Ishikawa (cell line): ENCODE data around the gene ECPAS.

ENCODE experiments used
- CEBPB ChIP-seq: IDR thresholded peaks from 2 replicates; pipeline ENCODE4 v1.6.1; 2012
- EGR1 ChIP-seq: IDR thresholded peaks from 2 replicates; pipeline ENCODE4 v1.6.1; 2012
- EP300 ChIP-seq: IDR thresholded peaks from 2 replicates; pipeline ENCODE4 v1.6.1; 2012; ENCODE audit warnings: borderline replicate concordance
- FOXM1 ChIP-seq: IDR thresholded peaks from 2 replicates; pipeline ENCODE4 v1.6.1; 2012; ENCODE audit warnings: low read depth, borderline replicate concordance
- MAX ChIP-seq: IDR thresholded peaks from 2 replicates; pipeline ENCODE4 v1.6.1; 2012
- RAD21 ChIP-seq: IDR thresholded peaks from 2 replicates; pipeline ENCODE4 v1.6.1; 2012; ENCODE audit warnings: low read depth
- REST ChIP-seq: IDR thresholded peaks from 2 replicates; pipeline ENCODE4 v1.6.1; 2012; ENCODE audit warnings: low read depth, mild to moderate bottlenecking
- TAF1 ChIP-seq: IDR thresholded peaks from 2 replicates; pipeline ENCODE4 v1.6.1; 2012; ENCODE audit warnings: low read depth, mild to moderate bottlenecking
- TCF12 ChIP-seq: IDR thresholded peaks from 2 replicates; pipeline ENCODE4 v1.6.1; 2012; ENCODE audit warnings: low read depth
- TEAD4 ChIP-seq: IDR thresholded peaks from 2 replicates; pipeline ENCODE4 v1.6.1; 2012

GRCh38 chr9:111451570-111451969, 32.6 kb downstream of the ECPAS start:
- TF ChIP-seq RAD21, result no peak
- no peak for TF ChIP-seq EP300
- TF ChIP-seq TAF1, result no peak
- no peak for TF ChIP-seq EGR1
- TF ChIP-seq TEAD4, result no peak
- TF ChIP-seq CEBPB, result no peak
- TF ChIP-seq MAX, result no peak
- no peak for TF ChIP-seq REST
- no peak for TF ChIP-seq FOXM1
- TF ChIP-seq TCF12, result no peak
